Hippocampal formation (tissue), 2 donors: ENCODE data around the gene IL12B.
"Not testable (repeated sequence)": the region's sequence is repeated elsewhere in the genome, so short reads cannot be mapped to it uniquely, and the experiment has no call there.

Experiments
- DNase-seq, 2 donors: peaks; one replicate each; lab custom pipeline; 2025; lab: John Stamatoyannopoulos, UW

The IL12B gene

DNA sequence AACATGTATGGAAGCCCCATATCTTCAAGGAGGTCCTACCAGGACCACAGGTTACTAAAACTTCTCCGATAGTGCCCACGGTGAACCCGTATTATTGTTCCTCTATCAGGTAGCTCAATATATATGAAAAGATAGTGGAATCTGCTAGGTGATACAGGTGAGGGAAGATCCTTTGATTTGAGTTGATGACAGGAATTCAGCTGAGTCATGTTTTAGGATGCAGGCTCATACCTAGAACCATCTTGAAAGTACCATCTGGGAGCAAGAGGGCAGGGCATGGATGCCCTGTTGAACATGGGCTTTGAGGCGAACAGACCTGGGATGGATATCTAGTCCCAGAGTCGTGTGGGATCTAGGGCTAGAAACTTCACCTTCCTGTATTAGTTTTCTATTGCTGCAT is 35.4 kb downstream of the IL12B start:
- DNase-seq: no peak

DNA sequence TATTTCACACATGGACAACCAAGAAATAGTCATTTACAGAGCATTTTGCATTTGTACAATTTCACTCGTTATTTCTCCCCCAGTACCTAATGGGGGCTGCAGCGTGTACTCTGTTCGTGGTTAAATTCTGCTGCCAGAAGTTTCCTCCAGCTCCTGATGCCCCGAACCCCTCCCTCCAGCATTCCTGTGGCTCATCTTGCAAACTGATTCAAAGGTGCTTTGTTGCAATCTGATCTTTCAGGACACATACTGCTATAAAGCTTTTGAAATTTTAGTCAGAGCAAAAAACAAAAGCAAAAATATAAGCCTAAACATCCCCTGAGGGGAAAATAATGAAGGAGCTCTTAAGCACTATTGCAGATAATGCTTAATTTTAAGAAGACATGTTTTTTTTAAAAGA is 39.5 kb downstream of the IL12B start:
- no peak for DNase-seq

DNA sequence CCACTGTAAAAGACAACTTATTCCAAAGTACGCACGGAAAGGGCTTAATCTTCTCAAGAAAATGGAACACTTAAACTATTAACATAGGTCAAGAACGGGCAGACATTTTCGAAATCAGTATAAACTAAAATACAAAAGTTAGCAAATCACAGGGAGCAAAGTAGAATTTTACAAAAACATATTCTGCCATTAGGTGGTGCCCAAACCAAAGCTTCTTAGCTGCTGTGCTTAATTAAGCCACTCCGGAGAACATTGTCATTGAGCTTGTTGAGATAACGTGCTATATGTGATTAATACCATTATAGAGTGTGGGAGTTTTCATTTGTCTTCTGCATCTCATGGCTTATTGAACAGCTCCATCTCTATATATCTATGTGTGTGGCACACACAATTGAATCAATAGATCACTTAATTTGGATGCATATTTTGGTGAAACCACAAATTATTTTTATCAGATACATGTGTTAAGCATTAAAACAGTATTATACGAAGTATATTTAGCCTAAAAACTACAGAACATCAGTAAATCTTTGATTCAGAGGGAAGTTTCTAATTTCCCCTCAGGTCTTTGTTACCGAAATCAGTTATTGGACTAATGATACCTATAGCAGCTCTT is 43.8 kb downstream of the IL12B start:
- peak in 1 of 2 donors; percentile 57 for DNase-seq

DNA sequence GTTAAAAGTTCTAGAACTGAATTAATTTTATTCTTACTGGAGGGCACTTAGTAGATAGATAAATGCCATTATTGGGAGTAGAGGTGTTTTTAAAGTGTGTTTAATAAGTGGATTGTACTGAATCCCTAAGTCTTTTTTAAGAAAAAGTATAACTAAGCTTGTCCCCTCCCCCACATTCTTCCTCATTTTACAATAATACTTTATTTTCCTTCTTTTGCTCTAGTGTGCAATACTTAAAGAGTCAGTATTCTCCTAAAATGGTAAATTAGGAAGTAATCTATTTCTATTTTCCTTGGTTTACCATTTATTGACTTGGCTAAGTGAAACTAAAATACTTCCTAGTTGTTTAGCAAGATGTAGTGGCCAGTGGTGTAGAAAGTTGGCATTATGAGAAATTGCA is 55.6 kb downstream of the IL12B start:
- no peak for DNase-seq

DNA sequence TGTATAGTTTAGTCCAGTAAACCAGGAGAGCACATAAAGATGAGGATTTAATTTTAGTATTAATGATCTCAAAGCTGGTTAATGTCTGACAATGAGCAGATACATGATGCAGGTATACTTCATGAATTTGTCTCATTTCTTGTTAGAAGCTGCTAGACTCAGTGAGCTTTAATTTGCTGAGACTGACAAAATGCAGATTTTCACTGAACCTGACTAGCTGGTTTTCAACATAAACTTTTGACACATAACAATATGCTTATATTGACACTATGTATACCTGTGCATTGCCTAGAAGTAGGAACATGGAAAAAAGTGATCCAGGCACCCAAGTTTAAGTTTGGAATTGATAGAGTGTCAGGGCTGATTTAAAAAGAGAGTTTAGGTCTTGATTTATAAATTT is 56.4 kb downstream of the IL12B start:
- DNase-seq: no peak

DNA sequence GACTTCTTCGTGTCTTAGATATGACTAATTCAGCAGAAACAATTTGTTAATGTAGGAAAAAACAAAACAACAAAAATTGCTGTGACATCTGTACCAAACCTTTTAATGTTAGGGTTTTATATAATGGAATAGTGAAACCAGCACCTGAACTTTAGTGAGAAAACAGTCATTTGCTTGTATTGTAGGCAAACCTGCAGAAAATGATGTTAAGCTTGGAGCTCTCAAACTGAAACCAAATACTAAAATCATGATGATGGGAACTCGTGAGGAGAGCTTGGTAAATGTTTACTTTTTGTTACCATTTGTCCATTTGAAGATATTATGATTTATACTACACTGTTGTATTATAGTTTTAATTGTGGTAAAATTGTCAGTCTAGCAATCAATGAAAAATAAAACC is 60.6 kb downstream of the IL12B start:
- no peak for DNase-seq

DNA sequence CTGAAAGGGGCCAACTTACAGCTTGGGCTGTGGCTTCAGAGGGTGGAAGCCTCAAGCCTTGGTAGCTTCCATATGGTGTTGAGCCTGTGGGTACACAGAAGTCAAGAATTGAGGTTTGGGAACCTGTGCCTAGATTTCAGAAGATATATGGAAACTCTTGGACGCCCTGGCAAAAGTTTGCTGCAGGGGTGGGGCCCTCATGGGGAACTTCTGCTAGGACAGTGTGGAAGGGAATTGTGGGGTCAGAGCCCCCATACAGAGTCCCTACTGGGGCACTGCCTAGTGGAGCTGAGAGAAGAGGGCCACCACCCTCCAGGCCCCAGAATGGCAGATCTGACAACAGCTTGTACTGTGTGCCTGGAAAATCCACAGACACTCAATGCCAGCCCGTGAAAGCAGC is 63.5 kb downstream of the IL12B start:
- not testable (repeated sequence) for DNase-seq
